GM10266 (cell line): ENCODE data around the gene BMF.
"Not testable (repeated sequence)": the region's sequence is repeated elsewhere in the genome, so short reads cannot be mapped to it uniquely, and the experiment has no call there.

Experiments
- DNase-seq: peaks from one replicate; pipeline ENCODE4 v3.0.0; 2012; ENCODE audit errors: extremely low spot score
- CTCF ChIP-seq: IDR thresholded peaks from 2 replicates; pipeline ENCODE4 v1.5.1; 2012; ENCODE audit warnings: mild to moderate bottlenecking, low read depth; ENCODE audit not compliant: control insufficient read depth, insufficient read depth; ENCODE audit errors: missing control alignments

BMF gene

GRCh38 chr15:40084650-40085049, 24.0 kb downstream of the BMF start:
- no peak for DNase-seq
- TF ChIP-seq CTCF: no peak

GRCh38 chr15:40082195-40082883, 26.3 kb downstream of the BMF start:
- no peak for TF ChIP-seq CTCF
- no peak for DNase-seq

GRCh38 chr15:40081691-40082194, 26.9 kb downstream of the BMF start:
- no peak for DNase-seq
- TF ChIP-seq CTCF: no peak

- no peak for DNase-seq
- TF ChIP-seq CTCF: no peak
Measured at GRCh38 chr15:40080847-40081246, 27.8 kb downstream of the BMF start.

GRCh38 chr15:40080104-40080503, 28.6 kb downstream of the BMF start:
- no peak for TF ChIP-seq CTCF
- no peak for DNase-seq

GRCh38 chr15:40079456-40079855, 29.2 kb downstream of the BMF start:
- TF ChIP-seq CTCF: no peak
- DNase-seq: no peak

- no peak for TF ChIP-seq CTCF
- DNase-seq: no peak
Measured at GRCh38 chr15:40075298-40076044, 33.2 kb downstream of the BMF start.

- DNase-seq: not testable (repeated sequence)
Measured at GRCh38 chr15:40074656-40075055, 34.0 kb downstream of the BMF start.

- DNase-seq: not testable (repeated sequence)
Measured at GRCh38 chr15:40073716-40074490, 34.8 kb downstream of the BMF start.
